HS-5 (cell line): ENCODE measurements around the gene FOXB1.

Experiments
- DNase-seq: peaks from one replicate; pipeline ENCODE4 v3.0.0-alpha.2; 2012; ENCODE audit warnings: low read depth

FOXB1 gene

DNA sequence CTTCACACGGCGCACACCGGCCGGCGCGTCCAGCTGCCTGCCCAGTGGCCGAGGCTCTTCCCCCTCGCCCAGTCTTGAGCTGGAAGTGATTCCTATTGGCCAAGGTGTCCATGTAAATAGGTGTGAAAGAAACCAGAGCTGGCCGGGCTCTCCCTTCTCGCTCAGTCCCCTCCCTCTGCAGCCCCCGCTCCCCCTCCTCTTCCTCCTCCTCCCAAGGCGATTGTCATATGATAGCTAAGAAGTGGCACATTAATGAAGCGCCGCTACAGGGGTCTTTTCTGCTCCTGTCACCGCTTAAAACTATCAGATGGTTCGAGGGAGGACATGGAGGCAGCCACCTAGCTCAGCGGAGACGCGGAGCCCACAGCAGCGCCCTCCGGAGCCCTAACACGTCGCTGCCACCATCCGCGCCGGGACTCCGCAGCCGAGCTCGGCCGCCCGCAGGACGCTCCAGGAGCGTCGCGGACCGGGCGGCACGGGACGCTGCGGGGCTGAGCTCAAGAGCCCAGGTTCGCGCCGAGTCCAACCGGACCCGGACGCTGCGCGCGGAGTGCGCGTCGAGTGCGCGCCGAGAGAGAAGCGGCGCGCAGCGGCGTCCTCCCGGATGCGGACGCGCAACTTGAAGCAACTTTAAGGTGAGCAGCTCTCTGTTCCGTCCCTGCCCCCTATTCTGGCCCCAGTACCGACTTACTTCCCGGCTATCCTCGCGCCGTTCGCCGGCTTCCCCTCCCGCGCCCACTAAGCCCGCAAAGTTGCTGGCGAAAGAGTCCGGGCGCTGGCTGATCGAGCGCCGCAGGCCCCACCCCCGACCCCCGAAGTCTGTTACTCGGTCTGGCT lies at the start of gene FOXB1:
Gene FOXB1, plus strand, starts transcription at position 303 of the 837 bp plus-strand sequence. CDS start 653 bp downstream, outside the sequence.
- DNase-seq = no peak

- DNase-seq = no peak
Observed at GRCh38 chr15:59958288-59958687, 45.8 kb upstream of the FOXB1 start.

- no peak for DNase-seq
Observed at GRCh38 chr15:59960318-59960717, 43.8 kb upstream of the FOXB1 start.

GRCh38 chr15:59963322-59963721 lies 40.8 kb upstream of the FOXB1 start:
- no peak for DNase-seq

- no peak for DNase-seq
Observed at GRCh38 chr15:59963925-59964324, 40.2 kb upstream of the FOXB1 start.

DNA sequence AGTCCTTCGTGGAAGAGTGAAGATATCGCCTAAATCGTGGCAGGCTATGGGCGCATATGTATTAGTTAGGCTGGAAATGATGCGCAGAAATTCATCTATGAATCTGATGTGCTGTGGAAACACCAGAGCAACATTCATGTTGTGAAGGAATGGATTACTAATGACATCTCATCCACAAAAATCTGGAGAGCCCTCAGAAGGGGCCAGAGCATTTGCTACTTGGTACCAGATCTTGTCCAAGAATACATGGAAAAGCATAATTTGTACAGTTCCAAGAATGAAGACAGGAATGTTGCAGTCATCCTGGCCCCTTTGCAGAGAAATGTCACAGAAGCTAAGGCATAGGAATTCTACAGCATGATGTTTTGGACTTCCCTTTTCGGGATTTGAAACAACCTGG lies 38.4 kb upstream of the FOXB1 start:
- DNase-seq = no peak

DNA sequence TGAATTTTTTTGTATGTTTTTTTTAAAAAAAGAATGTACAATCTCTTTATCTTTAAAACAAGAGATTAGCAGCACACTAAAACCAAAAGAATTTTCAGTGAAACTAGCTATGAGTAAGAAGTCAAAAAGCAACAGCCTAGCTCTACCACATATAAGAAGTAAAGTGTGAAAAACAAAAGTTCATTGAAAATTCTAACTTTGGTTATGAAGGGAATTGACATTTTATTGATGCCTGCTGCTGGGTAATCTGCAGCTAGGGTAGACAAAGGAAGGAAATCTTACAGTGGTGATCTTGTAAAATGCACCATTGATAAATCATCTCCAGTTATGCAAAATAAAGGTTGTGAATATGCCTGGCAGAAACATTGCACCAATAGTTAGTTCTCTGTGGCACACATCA lies 37.8 kb upstream of the FOXB1 start:
- DNase-seq = no peak

GRCh38 chr15:59968314-59968713 lies 35.8 kb upstream of the FOXB1 start:
- no peak for DNase-seq

GRCh38 chr15:59972241-59972640 lies 31.9 kb upstream of the FOXB1 start:
- DNase-seq = no peak

GRCh38 chr15:59976480-59977271 lies 27.4 kb upstream of the FOXB1 start:
- no peak for DNase-seq

GRCh38 chr15:59991834-59992233 lies 12.3 kb upstream of the FOXB1 start:
- DNase-seq = no peak

GRCh38 chr15:59993041-59993750 lies 10.9 kb upstream of the FOXB1 start:
- DNase-seq = no peak

GRCh38 chr15:59993950-59994401 lies 10.1 kb upstream of the FOXB1 start:
- DNase-seq = no peak

DNA sequence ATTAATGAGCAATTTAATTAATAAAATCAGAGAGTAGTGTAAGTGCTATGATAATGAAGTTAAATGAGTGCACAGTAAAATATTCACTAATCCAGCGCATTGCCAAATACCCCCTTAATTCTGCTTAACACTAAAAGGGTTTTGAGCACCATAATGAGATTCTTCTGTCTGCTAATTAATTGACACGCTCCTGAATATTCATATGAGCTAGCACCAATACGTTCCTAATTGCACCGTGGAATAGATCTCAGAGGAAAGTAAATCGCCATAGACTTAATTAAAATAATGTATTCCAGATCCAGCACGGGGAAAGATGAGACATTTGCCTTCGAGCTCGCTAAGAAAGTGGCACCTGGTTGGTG lies 9.6 kb upstream of the FOXB1 start:
- DNase-seq = no peak

- no peak for DNase-seq
Observed at GRCh38 chr15:59994888-59995557, 9.1 kb upstream of the FOXB1 start.

DNA sequence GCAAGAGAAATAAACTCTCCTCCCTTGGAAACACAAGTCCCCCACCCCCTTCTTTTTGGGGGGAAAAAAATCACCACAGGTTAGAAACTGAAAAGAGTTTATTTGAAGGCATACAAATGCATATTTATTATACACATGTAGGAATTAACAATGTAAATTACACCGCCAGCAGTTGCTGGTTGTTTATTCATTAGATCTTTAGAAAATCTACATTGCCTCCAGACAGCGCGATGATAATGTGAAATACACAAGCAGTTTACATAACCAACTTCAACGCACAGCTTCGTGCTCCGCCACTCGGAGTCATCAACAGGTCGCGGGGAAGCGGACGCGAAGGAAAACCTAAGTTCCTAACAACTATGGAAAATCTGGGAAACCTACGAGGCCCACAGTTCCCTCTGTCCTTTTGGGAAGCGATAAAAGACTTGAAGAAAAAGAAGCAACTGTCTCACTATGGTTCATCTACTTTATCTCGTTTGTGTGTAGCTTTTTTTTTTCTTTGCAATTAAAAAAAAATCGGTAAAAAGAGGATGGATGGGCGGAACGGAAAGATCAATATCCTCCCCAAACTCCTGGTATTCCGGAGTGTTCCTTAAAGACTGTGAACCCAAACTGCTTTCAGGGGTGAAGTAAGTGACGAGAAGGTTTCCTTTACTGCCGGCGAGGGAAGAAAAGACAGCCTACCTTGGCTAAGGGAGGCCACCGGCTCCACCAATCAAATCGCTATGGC lies 8.4 kb upstream of the FOXB1 start:
- no peak for DNase-seq

GRCh38 chr15:59996298-59997041 lies 7.6 kb upstream of the FOXB1 start:
- no peak for DNase-seq

DNA sequence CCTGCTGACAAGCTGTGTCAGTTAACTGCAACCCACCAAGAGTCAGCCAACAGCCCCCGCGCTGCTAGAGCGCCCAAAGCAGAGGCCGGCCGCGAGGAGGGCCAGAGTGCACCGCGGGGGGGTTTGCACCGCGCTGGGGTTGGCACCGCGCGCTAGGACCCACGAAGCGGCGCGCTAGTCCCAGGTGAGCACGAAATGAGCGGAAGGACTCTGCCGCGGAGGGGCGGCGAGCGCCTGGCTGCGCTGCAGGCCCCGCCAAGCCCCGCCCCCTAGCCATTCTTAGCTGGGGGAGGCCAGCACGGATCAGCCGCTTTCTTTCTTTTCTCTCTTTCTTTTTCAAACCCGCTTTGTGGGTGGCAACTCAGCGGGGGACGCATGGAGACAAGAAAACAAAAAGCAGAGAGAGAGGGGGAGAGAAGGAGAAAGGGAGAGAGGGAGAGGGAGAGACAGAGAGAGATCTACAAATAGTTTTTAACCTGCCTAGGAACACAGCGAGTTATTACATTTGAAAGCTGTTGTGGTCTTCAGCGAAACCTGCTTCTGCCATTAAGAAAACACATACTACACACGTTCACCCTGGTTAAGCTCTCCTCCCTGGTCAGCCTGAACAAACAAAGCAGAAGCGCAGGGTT lies 6.9 kb upstream of the FOXB1 start:
- DNase-seq = no peak

DNA sequence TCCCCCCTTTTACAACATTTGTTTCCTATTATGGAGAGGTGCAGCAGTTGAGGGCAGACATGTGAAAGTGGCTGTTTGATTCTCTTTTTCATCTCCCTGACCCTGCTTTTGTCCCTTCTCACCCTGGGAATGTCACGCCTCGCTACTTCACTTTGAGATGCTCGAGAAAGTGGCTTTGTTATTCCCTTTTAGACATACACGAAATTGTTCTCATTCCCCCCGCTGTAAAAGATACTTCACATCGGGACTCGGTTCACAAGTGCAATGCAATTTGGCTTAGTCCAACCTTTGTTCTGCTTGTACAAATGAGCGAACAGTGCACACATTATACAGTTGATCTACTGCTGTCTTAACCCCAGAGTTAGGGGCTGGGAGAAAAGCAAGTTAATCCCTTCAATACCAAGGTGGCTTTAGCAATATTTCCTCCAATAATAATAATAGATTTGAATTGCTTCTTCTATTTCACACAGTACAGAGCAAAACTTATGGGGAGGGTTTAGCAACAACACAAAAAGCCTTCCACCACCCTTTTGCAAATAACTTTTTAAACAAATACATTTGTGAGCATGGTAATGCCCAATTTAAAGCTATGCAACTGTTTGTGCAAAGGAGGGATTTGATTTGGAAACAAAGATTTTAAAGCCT lies 5.7 kb upstream of the FOXB1 start:
- DNase-seq = no peak
